Liver (tissue), 9 donors: ENCODE measurements around the gene KCTD5. TPM values are rescaled to one million over a fixed set of nuclear protein-coding genes. Genes with fewer than 3 reads are reported as not detected.

Source experiments
- DNase-seq: peaks from one replicate; pipeline ENCODE4 v3.0.0-alpha.2; 2017; ENCODE audit warnings: low spot score
- H3K27ac ChIP-seq, 2 donors: one replicate each; pipeline ENCODE4 v1.7.0; 2013; ENCODE audit warnings: inconsistent platforms in 2 of 2, low read length in 2 of 2, control low read depth in 1 of 2, low read depth in 1 of 2, mild to moderate bottlenecking in 1 of 2
- H3K27me3 ChIP-seq, 4 donors: one replicate each; pipeline versions ENCODE4 v1.6.1 to v1.7.0; 2013; ENCODE audit warnings: low read length in 3 of 4, inconsistent platforms in 1 of 4, mild to moderate bottlenecking in 1 of 4, moderate library complexity in 1 of 4; ENCODE audit not compliant: control insufficient read depth in 4 of 4, insufficient read depth in 4 of 4
- H3K36me3 ChIP-seq, 4 donors: one replicate each; pipeline versions ENCODE4 v1.6.1 to v1.7.0; 2013; ENCODE audit warnings: low read length in 3 of 4, mild to moderate bottlenecking in 3 of 4, low read depth in 1 of 4, moderate library complexity in 1 of 4; ENCODE audit not compliant: control insufficient read depth in 4 of 4, insufficient read depth in 3 of 4
- H3K4me1 ChIP-seq, 4 donors: one replicate each; pipeline versions ENCODE4 v1.6.1 to v1.7.0; 2013; ENCODE audit warnings: low read length in 3 of 4, mild to moderate bottlenecking in 3 of 4, moderate library complexity in 1 of 4; ENCODE audit not compliant: control insufficient read depth in 4 of 4, insufficient read depth in 4 of 4
- H3K4me3 ChIP-seq, 3 donors: one replicate each; pipeline versions ENCODE4 v1.6.1 to v1.7.0; 2013; ENCODE audit warnings: low read length in 3 of 3, control low read depth in 1 of 3, low read depth in 1 of 3, mild to moderate bottlenecking in 1 of 3
- H3K9ac ChIP-seq, 2 donors: one replicate each; pipeline ENCODE4 v1.7.0; 2013; ENCODE audit warnings: low read length in 2 of 2, mild to moderate bottlenecking in 2 of 2, moderate library complexity in 2 of 2, control low read depth in 1 of 2, low read depth in 1 of 2
- H3K9me3 ChIP-seq, 4 donors: one replicate each; pipeline versions ENCODE4 v1.6.1 to v1.7.0; 2013; ENCODE audit warnings: low read length in 3 of 4; ENCODE audit not compliant: control insufficient read depth in 4 of 4
- ATF3 ChIP-seq: IDR thresholded peaks from 2 replicates; pipeline ENCODE4 v1.6.1; 2016; ENCODE audit warnings: antibody characterized with exemption
- EGR1 ChIP-seq, 2 donors: IDR thresholded peaks; 2 replicates each; pipeline ENCODE4 v1.6.1; 2016 to 2018; ENCODE audit warnings: antibody characterized with exemption in 2 of 2, low read depth in 2 of 2
- FOXA1 ChIP-seq: IDR thresholded peaks from 2 replicates; pipeline ENCODE4 v1.6.1; 2016; ENCODE audit warnings: antibody characterized with exemption
- FOXA2 ChIP-seq: IDR thresholded peaks from 2 replicates; pipeline ENCODE4 v1.6.1; 2016; ENCODE audit warnings: antibody characterized with exemption
- GABPA ChIP-seq, 2 donors: IDR thresholded peaks in 1 of 2; conservative IDR thresholded peaks in 1 of 2; 2 replicates each; pipeline ENCODE4 v1.6.1; 2016; ENCODE audit warnings: antibody characterized with exemption in 2 of 2, mild to moderate bottlenecking in 1 of 2, moderate library complexity in 1 of 2
- HNF4A ChIP-seq, 2 donors: conservative IDR thresholded peaks; 2 replicates each; pipeline ENCODE4 v1.6.1; 2016; ENCODE audit warnings: antibody characterized with exemption in 2 of 2, mild to moderate bottlenecking in 2 of 2
- HNF4G ChIP-seq: IDR thresholded peaks from 2 replicates; pipeline ENCODE4 v1.6.1; 2016; ENCODE audit warnings: antibody characterized with exemption
- JUND ChIP-seq, 2 donors: IDR thresholded peaks; 2 replicates each; pipeline ENCODE4 v1.6.1; 2016; ENCODE audit warnings: antibody characterized with exemption in 2 of 2
- NR2F2 ChIP-seq: IDR thresholded peaks from 2 replicates; pipeline ENCODE4 v1.6.1; 2016; ENCODE audit warnings: antibody characterized with exemption
- RAD21 ChIP-seq, 2 donors: IDR thresholded peaks; 2 replicates each; pipeline ENCODE4 v1.6.1; 2016; ENCODE audit warnings: antibody characterized with exemption in 2 of 2, mild to moderate bottlenecking in 2 of 2
- RXRA ChIP-seq, 2 donors: IDR thresholded peaks; 2 replicates each; pipeline ENCODE4 v1.6.1; 2017 to 2018; ENCODE audit warnings: antibody characterized with exemption in 2 of 2, mild to moderate bottlenecking in 1 of 2
- SP1 ChIP-seq: IDR thresholded peaks from 2 replicates; pipeline ENCODE4 v1.6.1; 2018; ENCODE audit warnings: antibody characterized with exemption, mild to moderate bottlenecking
- TAF1 ChIP-seq: conservative IDR thresholded peaks from 2 replicates; pipeline ENCODE4 v1.6.1; 2016; ENCODE audit warnings: antibody characterized with exemption, mild to moderate bottlenecking
- YY1 ChIP-seq: IDR thresholded peaks from 2 replicates; pipeline ENCODE4 v1.6.1; 2016; ENCODE audit warnings: antibody characterized with exemption, mild to moderate bottlenecking
- WGBS: extraction: QIAGEN DNeasy Blood & Tissue Kit; methylation state at CpG from one replicate; pipeline ENCODE4 v1.1.7; 2013; 5-methylcytosine and 5-hydroxymethylcytosine counted together
- polyA plus RNA-seq, 2 donors: library from polyadenylated mRNA; stranded (reverse) in 1 of 2; unstranded in 1 of 2; fragments of 200-250 nt in 1 of 2; fragments of >200 nt in 1 of 2; fragmentation: Nextera tagmentation in 1 of 2; extraction: Ambion mirVana in 1 of 2; gene quantifications; one replicate each; pipeline versions ENCODE4 v1.2.1 to v1.2.3, GENCODE V29; 2013 to 2015
- total RNA-seq, 2 donors: library from RNA; depleted of rRNA; stranded (reverse); fragments of >200 nt; gene quantifications; one replicate each; pipeline ENCODE4 v1.2.3, GENCODE V29; 2014
- TF ChIP-seq, protein P1 (sequence below): IDR thresholded peaks from 2 replicates; pipeline ENCODE4 v1.6.1; 2016; ENCODE audit warnings: antibody characterized with exemption
- TF ChIP-seq, protein P2 (sequence below): IDR thresholded peaks from 2 replicates; pipeline ENCODE4 v1.6.1; 2016; ENCODE audit warnings: antibody characterized with exemption
- TF ChIP-seq, protein P3 (sequence below): fragments of 150-350 bp; IDR thresholded peaks from 2 replicates; pipeline ENCODE4 v1.5.1; 2017; ENCODE audit warnings: improper control_type of control experiment, low read depth, low read length; ENCODE audit not compliant: missing input control
- TF ChIP-seq, protein P4 (sequence below): IDR thresholded peaks from 2 replicates; pipeline ENCODE4 v1.6.1; 2016; ENCODE audit warnings: antibody characterized with exemption, mild to moderate bottlenecking
- donor health status: healthy.
- donor health status: healthy.
- donor health status: healthy.
- donor health status: healthy.
- donor health status: healthy.

The KCTD5 gene
- total and polyA plus RNA-seq, 4 donors, result 8.3 to 14.2 (median 11.5) TPM

DNA sequence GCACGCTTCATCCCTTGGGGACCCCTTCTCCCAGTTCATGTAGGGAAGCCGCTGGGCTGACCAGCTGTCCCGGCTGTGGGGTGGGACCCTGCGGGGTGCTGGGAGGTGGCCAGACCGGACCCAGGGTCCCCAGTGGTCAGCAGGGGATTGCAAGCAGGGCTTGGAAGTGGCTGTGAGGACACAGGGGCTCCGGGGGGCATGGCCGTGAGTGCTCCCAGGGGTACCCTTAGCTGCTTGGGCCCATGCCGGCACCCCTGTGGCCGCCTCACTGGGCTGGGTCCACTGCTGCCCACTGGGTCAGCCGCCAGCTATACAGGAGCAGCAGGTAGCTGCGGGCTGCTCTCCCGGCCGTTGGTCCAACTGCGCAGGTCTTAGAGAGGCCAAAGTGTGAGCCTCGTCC, 18.9 kb downstream of the KCTD5 start:
- no peak for DNase-seq
- TF ChIP-seq, protein P1, sequence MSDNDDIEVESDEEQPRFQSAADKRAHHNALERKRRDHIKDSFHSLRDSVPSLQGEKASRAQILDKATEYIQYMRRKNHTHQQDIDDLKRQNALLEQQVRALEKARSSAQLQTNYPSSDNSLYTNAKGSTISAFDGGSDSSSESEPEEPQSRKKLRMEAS, result no peak
- TF ChIP-seq HNF4A (conservative IDR thresholded peaks at IDR 0.05), result no peak
- no peak for TF ChIP-seq JUND (IDR thresholded peaks at IDR 0.05)
- TF ChIP-seq, protein P2, sequence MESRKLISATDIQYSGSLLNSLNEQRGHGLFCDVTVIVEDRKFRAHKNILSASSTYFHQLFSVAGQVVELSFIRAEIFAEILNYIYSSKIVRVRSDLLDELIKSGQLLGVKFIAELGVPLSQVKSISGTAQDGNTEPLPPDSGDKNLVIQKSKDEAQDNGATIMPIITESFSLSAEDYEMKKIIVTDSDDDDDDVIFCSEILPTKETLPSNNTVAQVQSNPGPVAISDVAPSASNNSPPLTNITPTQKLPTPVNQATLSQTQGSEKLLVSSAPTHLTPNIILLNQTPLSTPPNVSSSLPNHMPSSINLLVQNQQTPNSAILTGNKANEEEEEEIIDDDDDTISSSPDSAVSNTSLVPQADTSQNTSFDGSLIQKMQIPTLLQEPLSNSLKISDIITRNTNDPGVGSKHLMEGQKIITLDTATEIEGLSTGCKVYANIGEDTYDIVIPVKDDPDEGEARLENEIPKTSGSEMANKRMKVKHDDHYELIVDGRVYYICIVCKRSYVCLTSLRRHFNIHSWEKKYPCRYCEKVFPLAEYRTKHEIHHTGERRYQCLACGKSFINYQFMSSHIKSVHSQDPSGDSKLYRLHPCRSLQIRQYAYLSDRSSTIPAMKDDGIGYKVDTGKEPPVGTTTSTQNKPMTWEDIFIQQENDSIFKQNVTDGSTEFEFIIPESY, result no peak
- Histone ChIP-seq H3K27me3 (no peaks in the 10 kb centered on the region), H3K27ac (no peak overlapping the region), H3K9me3 (no peaks in the 10 kb centered on the region), H3K36me3 (peaks cover 7 to 61% (median 22%) of the 10 kb centered on the region in 4 donors), H3K4me1 (peaks cover 4 to 19% (median 12%) of the 10 kb centered on the region in 4 donors), H3K9ac (no peak overlapping the region), H3K4me3 (no peak overlapping the region)
- WGBS, result 97% methylated on average over 15 of the region's 15 CpGs

DNA sequence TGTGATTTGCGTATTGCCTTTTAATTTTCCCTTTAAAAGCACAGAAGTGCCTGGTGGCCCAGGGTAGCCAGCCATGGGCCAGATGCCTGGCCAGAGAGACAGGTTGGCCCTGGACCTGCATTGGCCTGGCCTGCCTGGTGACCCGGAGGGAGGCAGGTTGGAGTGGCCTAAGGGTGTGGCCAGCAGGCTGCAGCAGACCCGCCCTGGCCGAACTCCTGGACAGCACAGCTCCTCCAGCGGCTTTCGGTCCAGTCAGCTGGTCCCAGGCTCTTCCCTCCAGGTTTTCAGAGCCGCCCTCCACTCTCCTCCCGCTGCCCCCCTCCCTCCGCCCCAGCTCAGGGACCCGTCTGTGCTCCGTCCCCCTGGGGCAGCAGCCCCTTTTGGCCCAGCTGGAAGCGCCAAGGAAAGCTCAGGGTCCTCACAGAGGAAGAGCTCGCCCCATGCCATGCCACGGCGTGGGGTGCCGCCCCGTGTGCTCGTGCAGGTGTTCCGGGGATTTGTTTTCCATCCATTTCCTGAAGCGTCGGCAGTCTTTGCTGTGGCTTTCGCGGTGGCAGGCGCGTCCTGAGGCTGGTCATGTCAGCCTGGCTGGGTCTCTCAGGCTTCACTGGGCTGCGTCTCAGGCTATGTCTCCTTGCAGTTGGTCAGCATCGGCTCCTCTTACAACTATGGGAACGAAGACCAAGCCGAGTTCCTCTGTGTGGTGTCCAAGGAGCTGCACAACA, 19.6 kb downstream of the KCTD5 start:
- H3K27ac ChIP-seq, result no peak overlapping the region
- TF ChIP-seq, protein P3, sequence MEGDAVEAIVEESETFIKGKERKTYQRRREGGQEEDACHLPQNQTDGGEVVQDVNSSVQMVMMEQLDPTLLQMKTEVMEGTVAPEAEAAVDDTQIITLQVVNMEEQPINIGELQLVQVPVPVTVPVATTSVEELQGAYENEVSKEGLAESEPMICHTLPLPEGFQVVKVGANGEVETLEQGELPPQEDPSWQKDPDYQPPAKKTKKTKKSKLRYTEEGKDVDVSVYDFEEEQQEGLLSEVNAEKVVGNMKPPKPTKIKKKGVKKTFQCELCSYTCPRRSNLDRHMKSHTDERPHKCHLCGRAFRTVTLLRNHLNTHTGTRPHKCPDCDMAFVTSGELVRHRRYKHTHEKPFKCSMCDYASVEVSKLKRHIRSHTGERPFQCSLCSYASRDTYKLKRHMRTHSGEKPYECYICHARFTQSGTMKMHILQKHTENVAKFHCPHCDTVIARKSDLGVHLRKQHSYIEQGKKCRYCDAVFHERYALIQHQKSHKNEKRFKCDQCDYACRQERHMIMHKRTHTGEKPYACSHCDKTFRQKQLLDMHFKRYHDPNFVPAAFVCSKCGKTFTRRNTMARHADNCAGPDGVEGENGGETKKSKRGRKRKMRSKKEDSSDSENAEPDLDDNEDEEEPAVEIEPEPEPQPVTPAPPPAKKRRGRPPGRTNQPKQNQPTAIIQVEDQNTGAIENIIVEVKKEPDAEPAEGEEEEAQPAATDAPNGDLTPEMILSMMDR, result no peak
- TF ChIP-seq FOXA2, result no peak
- TF ChIP-seq, protein P2, result no peak
- TF ChIP-seq, protein P4, sequence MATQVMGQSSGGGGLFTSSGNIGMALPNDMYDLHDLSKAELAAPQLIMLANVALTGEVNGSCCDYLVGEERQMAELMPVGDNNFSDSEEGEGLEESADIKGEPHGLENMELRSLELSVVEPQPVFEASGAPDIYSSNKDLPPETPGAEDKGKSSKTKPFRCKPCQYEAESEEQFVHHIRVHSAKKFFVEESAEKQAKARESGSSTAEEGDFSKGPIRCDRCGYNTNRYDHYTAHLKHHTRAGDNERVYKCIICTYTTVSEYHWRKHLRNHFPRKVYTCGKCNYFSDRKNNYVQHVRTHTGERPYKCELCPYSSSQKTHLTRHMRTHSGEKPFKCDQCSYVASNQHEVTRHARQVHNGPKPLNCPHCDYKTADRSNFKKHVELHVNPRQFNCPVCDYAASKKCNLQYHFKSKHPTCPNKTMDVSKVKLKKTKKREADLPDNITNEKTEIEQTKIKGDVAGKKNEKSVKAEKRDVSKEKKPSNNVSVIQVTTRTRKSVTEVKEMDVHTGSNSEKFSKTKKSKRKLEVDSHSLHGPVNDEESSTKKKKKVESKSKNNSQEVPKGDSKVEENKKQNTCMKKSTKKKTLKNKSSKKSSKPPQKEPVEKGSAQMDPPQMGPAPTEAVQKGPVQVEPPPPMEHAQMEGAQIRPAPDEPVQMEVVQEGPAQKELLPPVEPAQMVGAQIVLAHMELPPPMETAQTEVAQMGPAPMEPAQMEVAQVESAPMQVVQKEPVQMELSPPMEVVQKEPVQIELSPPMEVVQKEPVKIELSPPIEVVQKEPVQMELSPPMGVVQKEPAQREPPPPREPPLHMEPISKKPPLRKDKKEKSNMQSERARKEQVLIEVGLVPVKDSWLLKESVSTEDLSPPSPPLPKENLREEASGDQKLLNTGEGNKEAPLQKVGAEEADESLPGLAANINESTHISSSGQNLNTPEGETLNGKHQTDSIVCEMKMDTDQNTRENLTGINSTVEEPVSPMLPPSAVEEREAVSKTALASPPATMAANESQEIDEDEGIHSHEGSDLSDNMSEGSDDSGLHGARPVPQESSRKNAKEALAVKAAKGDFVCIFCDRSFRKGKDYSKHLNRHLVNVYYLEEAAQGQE, result no peak
- no peak for TF ChIP-seq GABPA (IDR thresholded peaks at IDR 0.05 in 1 of 2, conservative IDR thresholded peaks at IDR 0.05 in 1 of 2)
- TF ChIP-seq ATF3, result no peak
- no peak for TF ChIP-seq RAD21 (IDR thresholded peaks at IDR 0.05)
- TF ChIP-seq FOXA1, result no peak
- TF ChIP-seq JUND (IDR thresholded peaks at IDR 0.05), result no peak
- no peak for TF ChIP-seq SP1
- TF ChIP-seq, protein P1, result no peak
- no peak for TF ChIP-seq NR2F2
- no peak for TF ChIP-seq YY1
- TF ChIP-seq TAF1, result no peak
- no peak for TF ChIP-seq RXRA (IDR thresholded peaks at IDR 0.05)
- TF ChIP-seq HNF4G, result no peak
- TF ChIP-seq HNF4A (conservative IDR thresholded peaks at IDR 0.05), result no peak
- TF ChIP-seq EGR1 (IDR thresholded peaks at IDR 0.05; ENCODE audit: low read depth in 2 of 2), result no peak
- H3K4me1 ChIP-seq, result peaks cover 4 to 19% (median 12%) of the 10 kb centered on the region in 4 donors
- no peaks in the 10 kb centered on the region for H3K27me3 ChIP-seq
- no peak for DNase-seq
- H3K9ac ChIP-seq, result no peak overlapping the region
- H3K36me3 ChIP-seq, result peaks cover 7 to 59% (median 22%) of the 10 kb centered on the region in 4 donors
- H3K9me3 ChIP-seq, result no peaks in the 10 kb centered on the region
- H3K4me3 ChIP-seq, result no peak overlapping the region
- 96% methylated on average over 29 of the region's 29 CpGs for WGBS
